K562 (cell line): Measurements from ENCODE around the gene PTPN1. TPM values are rescaled to one million over a fixed set of nuclear protein-coding genes. Genes with fewer than 3 reads are reported as not detected.
A peak's percentile ranks its signal among the peaks of the same experiment; 100 is the strongest.

ENCODE experiments used
- ATF1 ChIP-seq, 2 experiments: fragments of 450-650 bp in 1 of 2; IDR thresholded peaks; 2 replicates each; pipeline ENCODE4 v1.6.1; 2016; ENCODE audit warnings: missing compliant biosample characterization in 1 of 2, missing genetic modification characterization in 1 of 2
- C11orf30 ChIP-seq: fragments of 450-650 bp; IDR thresholded peaks from 2 replicates; pipeline ENCODE4 v1.6.1; 2016; ENCODE audit warnings: low read depth, mild to moderate bottlenecking
- CBFA2T2 ChIP-seq: fragments of 450-650 bp; conservative IDR thresholded peaks from 2 replicates; pipeline ENCODE4 v1.6.1; 2017; ENCODE audit warnings: mild to moderate bottlenecking
- CREB1 ChIP-seq, 2 experiments: sonication (generic) in 1 of 2; formaldehyde crosslinking in 1 of 2; IDR thresholded peaks; 2 replicates each; pipeline versions ENCODE4 v1.6.1 to v1.8.0; 2012 to 2022; ENCODE audit warnings: inconsistent platforms in 1 of 2, mild to moderate bottlenecking in 1 of 2, missing genetic modification reagents in 1 of 2, moderate library complexity in 1 of 2
- CXXC5 ChIP-seq: fragments of 250-450 bp; sonication (Bioruptor Pico); IDR thresholded peaks from 2 replicates; pipeline ENCODE4 v1.8.0; 2022; ENCODE audit warnings: inconsistent platforms, mild to moderate bottlenecking, moderate library complexity
- ELF4 ChIP-seq: fragments of 450-650 bp; formaldehyde crosslinking; IDR thresholded peaks from 2 replicates; pipeline ENCODE4 v1.4.0; 2022; ENCODE audit warnings: missing genetic modification characterization
- ETV1 ChIP-seq: fragments of 450-650 bp; conservative IDR thresholded peaks from 2 replicates; pipeline ENCODE4 v1.6.1; 2016; ENCODE audit warnings: missing genetic modification characterization, control low read depth, low read depth, missing compliant biosample characterization
- FOSL1 ChIP-seq: fragments of 200-800 bp; sonication (Bioruptor generic); conservative IDR thresholded peaks from 2 replicates; pipeline ENCODE4 v1.6.1; 2016; ENCODE audit warnings: missing genetic modification characterization, missing compliant biosample characterization
- JUNB ChIP-seq: fragments of 450-650 bp; formaldehyde crosslinking; conservative IDR thresholded peaks from 2 replicates; pipeline ENCODE4 v1.4.0; 2020; ENCODE audit warnings: mild to moderate bottlenecking
- NBN ChIP-seq: fragments of 450-650 bp; IDR thresholded peaks from 2 replicates; pipeline ENCODE4 v1.6.1; 2016; ENCODE audit warnings: low read depth, mild to moderate bottlenecking
- TRIM24 ChIP-seq, 2 experiments: fragments of 450-650 bp; IDR thresholded peaks; 2 replicates each; pipeline ENCODE4 v1.6.1; 2016
- polyA plus RNA-seq, 8 experiments: library from polyadenylated mRNA; depleted of rRNA in 4 of 8; stranded (reverse) in 5 of 8; unstranded in 3 of 8; fragments of >200 nt; fragmentation: Nextera tagmentation in 2 of 8; fragmentation: Illumina TruSeq in 1 of 8; extraction: Ambion mirVana in 2 of 8; extraction: Trizol in 1 of 8; gene quantifications; 2 replicates each; pipeline versions ENCODE4 v1.2.1 to v1.2.3, GENCODE V29; 2011 to 2014; ENCODE audit warnings: inconsistent platforms in 1 of 8, missing spikeins in 1 of 8
- total RNA-seq, 7 experiments: library from RNA; depleted of rRNA in 6 of 7; stranded (reverse); fragments of >200 nt in 6 of 7; fragmentation: Illumina TruSeq in 2 of 7; extraction: Trizol in 2 of 7; gene quantifications; 2 replicates each; pipeline versions ENCODE4 v1.2.1 to v1.2.3, GENCODE V29; 2011 to 2021; ENCODE audit warnings: low replicate concordance in 1 of 7
- TF ChIP-seq, protein P1 (sequence below): fragments of 450-650 bp; IDR thresholded peaks from 2 replicates; pipeline ENCODE4 v1.6.1; 2017; ENCODE audit warnings: antibody characterized with exemption, mild to moderate bottlenecking
- TF ChIP-seq, protein P2 (sequence below): sonication (generic); formaldehyde crosslinking; IDR thresholded peaks from 2 replicates; pipeline ENCODE4 v1.9.0; 2022; ENCODE audit warnings: mild to moderate bottlenecking, missing genetic modification reagents
- TF ChIP-seq, protein P3 (sequence below), 2 experiments: fragments of 450-650 bp; conservative IDR thresholded peaks; 2 replicates each; pipeline ENCODE4 v1.6.1; 2017; ENCODE audit warnings: mild to moderate bottlenecking in 2 of 2, moderate library complexity in 2 of 2
- TF ChIP-seq, protein P4 (sequence below), 2 experiments: fragments of 450-650 bp; IDR thresholded peaks; 2 replicates each; pipeline ENCODE4 v1.6.1; 2016
- TF ChIP-seq, protein P5 (sequence below), 2 experiments: IDR thresholded peaks in 1 of 2; conservative IDR thresholded peaks in 1 of 2; 2 replicates each; pipeline ENCODE4 v1.6.1; 2016; ENCODE audit warnings: low read depth in 2 of 2, mild to moderate bottlenecking in 1 of 2, missing compliant biosample characterization in 1 of 2, missing genetic modification characterization in 1 of 2, moderate library complexity in 1 of 2

The PTPN1 gene
- total and polyA plus RNA-seq, 9 of the 15 experiments (the other 6 are each of a cell fraction or from before 2014, with no cell fraction given), result 11.0 to 85.3 (median 54.0) TPM

DNA sequence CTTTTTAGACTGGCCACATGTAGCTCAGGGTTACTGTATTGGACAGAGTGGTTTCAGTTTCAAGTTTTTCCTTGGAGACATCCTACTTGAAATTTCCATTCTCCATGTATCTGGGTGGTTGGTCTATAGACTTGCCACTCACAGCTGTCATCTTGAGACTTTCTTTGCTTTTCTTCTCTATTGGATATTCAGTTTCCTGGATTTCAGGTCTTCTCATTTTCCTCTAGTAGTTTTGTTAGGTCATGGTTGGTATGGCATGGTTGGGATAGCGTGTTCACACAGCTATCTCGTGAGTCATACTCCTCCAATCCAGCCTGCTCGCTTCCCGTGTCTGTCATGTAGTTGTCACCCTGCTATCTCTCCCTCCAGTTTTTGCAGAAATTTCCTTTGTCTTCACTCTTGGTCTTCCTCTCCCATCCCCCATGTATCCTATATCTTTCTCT lies 48.3 kb downstream of the PTPN1 start (continued):
- TF ChIP-seq, protein P1, sequence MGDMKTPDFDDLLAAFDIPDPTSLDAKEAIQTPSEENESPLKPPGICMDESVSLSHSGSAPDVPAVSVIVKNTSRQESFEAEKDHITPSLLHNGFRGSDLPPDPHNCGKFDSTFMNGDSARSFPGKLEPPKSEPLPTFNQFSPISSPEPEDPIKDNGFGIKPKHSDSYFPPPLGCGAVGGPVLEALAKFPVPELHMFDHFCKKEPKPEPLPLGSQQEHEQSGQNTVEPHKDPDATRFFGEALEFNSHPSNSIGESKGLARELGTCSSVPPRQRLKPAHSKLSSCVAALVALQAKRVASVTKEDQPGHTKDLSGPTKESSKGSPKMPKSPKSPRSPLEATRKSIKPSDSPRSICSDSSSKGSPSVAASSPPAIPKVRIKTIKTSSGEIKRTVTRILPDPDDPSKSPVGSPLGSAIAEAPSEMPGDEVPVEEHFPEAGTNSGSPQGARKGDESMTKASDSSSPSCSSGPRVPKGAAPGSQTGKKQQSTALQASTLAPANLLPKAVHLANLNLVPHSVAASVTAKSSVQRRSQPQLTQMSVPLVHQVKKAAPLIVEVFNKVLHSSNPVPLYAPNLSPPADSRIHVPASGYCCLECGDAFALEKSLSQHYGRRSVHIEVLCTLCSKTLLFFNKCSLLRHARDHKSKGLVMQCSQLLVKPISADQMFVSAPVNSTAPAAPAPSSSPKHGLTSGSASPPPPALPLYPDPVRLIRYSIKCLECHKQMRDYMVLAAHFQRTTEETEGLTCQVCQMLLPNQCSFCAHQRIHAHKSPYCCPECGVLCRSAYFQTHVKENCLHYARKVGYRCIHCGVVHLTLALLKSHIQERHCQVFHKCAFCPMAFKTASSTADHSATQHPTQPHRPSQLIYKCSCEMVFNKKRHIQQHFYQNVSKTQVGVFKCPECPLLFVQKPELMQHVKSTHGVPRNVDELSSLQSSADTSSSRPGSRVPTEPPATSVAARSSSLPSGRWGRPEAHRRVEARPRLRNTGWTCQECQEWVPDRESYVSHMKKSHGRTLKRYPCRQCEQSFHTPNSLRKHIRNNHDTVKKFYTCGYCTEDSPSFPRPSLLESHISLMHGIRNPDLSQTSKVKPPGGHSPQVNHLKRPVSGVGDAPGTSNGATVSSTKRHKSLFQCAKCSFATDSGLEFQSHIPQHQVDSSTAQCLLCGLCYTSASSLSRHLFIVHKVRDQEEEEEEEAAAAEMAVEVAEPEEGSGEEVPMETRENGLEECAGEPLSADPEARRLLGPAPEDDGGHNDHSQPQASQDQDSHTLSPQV, result peak; percentile 60; the same call in 1 of the 2 replicates
- peak; percentile 13; the same call in 1 of the 2 replicates for TF ChIP-seq ETV1 (tag)
- no peak for TF ChIP-seq ATF1 (CRISPR knock-in tag; IDR thresholded peaks at IDR 0.05)
- peak; percentile 72 for TF ChIP-seq ATF1 (tag; IDR thresholded peaks at IDR 0.05)
- no peak for TF ChIP-seq ELF4 (CRISPR knock-in tag)
- TF ChIP-seq NBN, result peak; percentile 59; the same call in 1 of the 2 replicates
- TF ChIP-seq TRIM24 (IDR thresholded peaks at IDR 0.05), result peak; percentile 49 to 77; a peak in 3 of 4 replicates
- peak; percentile 53 for TF ChIP-seq CREB1 (IDR thresholded peaks at IDR 0.05)
- TF ChIP-seq CREB1 (CRISPR knock-in tag; IDR thresholded peaks at IDR 0.05), result 0 out of 2 replicates have a peak, but pooled peaks have one; percentile 27
- TF ChIP-seq, protein P2, sequence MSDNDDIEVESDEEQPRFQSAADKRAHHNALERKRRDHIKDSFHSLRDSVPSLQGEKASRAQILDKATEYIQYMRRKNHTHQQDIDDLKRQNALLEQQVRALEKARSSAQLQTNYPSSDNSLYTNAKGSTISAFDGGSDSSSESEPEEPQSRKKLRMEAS (CRISPR knock-in tag), result peak; percentile 28; the same call in 1 of the 2 replicates
- peak; percentile 20; the same call in 1 of the 2 replicates for TF ChIP-seq CXXC5
- peak; percentile 53 for TF ChIP-seq C11orf30
- peak; percentile 94 for TF ChIP-seq FOSL1 (tag)
- peak; percentile 68 for TF ChIP-seq CBFA2T2
- TF ChIP-seq, protein P3, sequence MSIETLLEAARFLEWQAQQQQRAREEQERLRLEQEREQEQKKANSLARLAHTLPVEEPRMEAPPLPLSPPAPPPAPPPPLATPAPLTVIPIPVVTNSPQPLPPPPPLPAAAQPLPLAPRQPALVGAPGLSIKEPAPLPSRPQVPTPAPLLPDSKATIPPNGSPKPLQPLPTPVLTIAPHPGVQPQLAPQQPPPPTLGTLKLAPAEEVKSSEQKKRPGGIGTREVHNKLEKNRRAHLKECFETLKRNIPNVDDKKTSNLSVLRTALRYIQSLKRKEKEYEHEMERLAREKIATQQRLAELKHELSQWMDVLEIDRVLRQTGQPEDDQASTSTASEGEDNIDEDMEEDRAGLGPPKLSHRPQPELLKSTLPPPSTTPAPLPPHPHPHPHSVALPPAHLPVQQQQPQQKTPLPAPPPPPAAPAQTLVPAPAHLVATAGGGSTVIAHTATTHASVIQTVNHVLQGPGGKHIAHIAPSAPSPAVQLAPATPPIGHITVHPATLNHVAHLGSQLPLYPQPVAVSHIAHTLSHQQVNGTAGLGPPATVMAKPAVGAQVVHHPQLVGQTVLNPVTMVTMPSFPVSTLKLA (conservative IDR thresholded peaks at IDR 0.05), result peak; percentile 71 to 90; a peak in 3 of 4 replicates
- TF ChIP-seq, protein P4, sequence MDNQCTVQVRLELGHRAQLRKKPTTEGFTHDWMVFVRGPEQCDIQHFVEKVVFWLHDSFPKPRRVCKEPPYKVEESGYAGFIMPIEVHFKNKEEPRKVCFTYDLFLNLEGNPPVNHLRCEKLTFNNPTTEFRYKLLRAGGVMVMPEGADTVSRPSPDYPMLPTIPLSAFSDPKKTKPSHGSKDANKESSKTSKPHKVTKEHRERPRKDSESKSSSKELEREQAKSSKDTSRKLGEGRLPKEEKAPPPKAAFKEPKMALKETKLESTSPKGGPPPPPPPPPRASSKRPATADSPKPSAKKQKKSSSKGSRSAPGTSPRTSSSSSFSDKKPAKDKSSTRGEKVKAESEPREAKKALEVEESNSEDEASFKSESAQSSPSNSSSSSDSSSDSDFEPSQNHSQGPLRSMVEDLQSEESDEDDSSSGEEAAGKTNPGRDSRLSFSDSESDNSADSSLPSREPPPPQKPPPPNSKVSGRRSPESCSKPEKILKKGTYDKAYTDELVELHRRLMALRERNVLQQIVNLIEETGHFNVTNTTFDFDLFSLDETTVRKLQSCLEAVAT (IDR thresholded peaks at IDR 0.05), result peak; percentile 36 to 42; a peak in 2 of 4 replicates
- 0 out of 2 replicates have a peak, but pooled peaks have one; percentile 17 for TF ChIP-seq JUNB (CRISPR knock-in tag)
- TF ChIP-seq, protein P5, sequence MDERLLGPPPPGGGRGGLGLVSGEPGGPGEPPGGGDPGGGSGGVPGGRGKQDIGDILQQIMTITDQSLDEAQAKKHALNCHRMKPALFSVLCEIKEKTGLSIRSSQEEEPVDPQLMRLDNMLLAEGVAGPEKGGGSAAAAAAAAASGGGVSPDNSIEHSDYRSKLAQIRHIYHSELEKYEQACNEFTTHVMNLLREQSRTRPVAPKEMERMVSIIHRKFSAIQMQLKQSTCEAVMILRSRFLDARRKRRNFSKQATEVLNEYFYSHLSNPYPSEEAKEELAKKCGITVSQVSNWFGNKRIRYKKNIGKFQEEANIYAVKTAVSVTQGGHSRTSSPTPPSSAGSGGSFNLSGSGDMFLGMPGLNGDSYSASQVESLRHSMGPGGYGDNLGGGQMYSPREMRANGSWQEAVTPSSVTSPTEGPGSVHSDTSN (CRISPR knock-in tag; IDR thresholded peaks at IDR 0.05; ENCODE audit: low read depth), result peak; percentile 32; the same call in 1 of the 2 replicates
- TF ChIP-seq, protein P5 (tag; conservative IDR thresholded peaks at IDR 0.05; ENCODE audit: low read depth), result peak; percentile 71
